Measurements from ENCODE around the gene DENND1A.

GRCh38 chr9:123349033-123349432 lies 580.9 kb downstream of the DENND1A start:
- TF ChIP-seq POLR2A (IDR thresholded peaks at IDR 0.05) (no peak), EP300 (IDR thresholded peaks at IDR 0.05) (no peak), CTCF (IDR thresholded peaks at IDR 0.05) (no peak), POLR2AphosphoS5 (IDR thresholded peaks at IDR 0.05) (no peak)
